ENCODE measurements around the gene SERPINH1. TPM values are rescaled to one million over a fixed set of nuclear protein-coding genes. Genes with fewer than 3 reads are reported as not detected.

SERPINH1 gene
- total RNA-seq, 1 donor from 2014 or later, result 152 TPM

- DNase-seq (no peak), ATAC-seq (no peak)
- Histone ChIP-seq H3K4me3 (no peak overlapping the region), H3K27ac (peak overlapping the region; percentile 47), H3K36me3 (peaks cover 80% of the 10 kb centered on the region), H3K4me1 (peaks cover 31% of the 10 kb centered on the region), H3K27me3 (no peaks in the 10 kb centered on the region), H3K9me3 (no peaks in the 10 kb centered on the region)
- intact Hi-C loops (cut with DNase I), result no loop called here
- TF ChIP-seq CTCF (IDR thresholded peaks at IDR 0.05), result no peak
Observed at GRCh38 chr11:75570559-75571139, 8.6 kb downstream of the SERPINH1 start.

- H3K9me3 ChIP-seq, result no peaks in the 10 kb centered on the region
- no peak for TF ChIP-seq CTCF (IDR thresholded peaks at IDR 0.05)
- peaks cover 70% of the 10 kb centered on the region for H3K36me3 ChIP-seq
- peak; percentile 80 for DNase-seq
- intact Hi-C loops (cut with DNase I), result no loop called here
- peak; percentile 87 for ATAC-seq
- H3K27me3 ChIP-seq, result no peaks in the 10 kb centered on the region
- no peak overlapping the region for H3K27ac ChIP-seq
- H3K4me1 ChIP-seq, result peaks cover 30% of the 10 kb centered on the region
- H3K4me3 ChIP-seq, result no peak overlapping the region
Observed at GRCh38 chr11:75571625-75572024, 9.6 kb downstream of the SERPINH1 start.

GRCh38 chr11:75572744-75573143 is 10.7 kb downstream of the SERPINH1 start:
- Histone ChIP-seq H3K27ac (peak overlapping the region; percentile 17), H3K27me3 (no peaks in the 10 kb centered on the region), H3K4me3 (no peak overlapping the region), H3K9me3 (no peaks in the 10 kb centered on the region), H3K4me1 (peaks cover 28% of the 10 kb centered on the region), H3K36me3 (peaks cover 59% of the 10 kb centered on the region)
- no peak for TF ChIP-seq CTCF (IDR thresholded peaks at IDR 0.05)
- intact Hi-C loops (cut with DNase I), result no loop called here
- ATAC-seq (no peak), DNase-seq (no peak)

- Histone ChIP-seq H3K4me3 (no peak overlapping the region), H3K9me3 (no peaks in the 10 kb centered on the region), H3K4me1 (peaks cover 23% of the 10 kb centered on the region), H3K27me3 (no peaks in the 10 kb centered on the region), H3K27ac (no peak overlapping the region), H3K36me3 (peaks cover 37% of the 10 kb centered on the region)
- ATAC-seq (no peak), DNase-seq (no peak)
- peak; percentile 9 for TF ChIP-seq CTCF (IDR thresholded peaks at IDR 0.05)
- intact Hi-C loops (cut with DNase I), result no loop called here
Observed at GRCh38 chr11:75574698-75575602, 12.9 kb downstream of the SERPINH1 start.

- intact Hi-C loops (cut with DNase I), result no loop called here
- peak overlapping the region; percentile 70 for H3K27ac ChIP-seq
Observed at GRCh38 chr11:75576017-75576416, 14.0 kb downstream of the SERPINH1 start.

More at GRCh38 chr11:75576017-75576416, 14.0 kb downstream of the SERPINH1 start:
- H3K4me1 ChIP-seq, result peaks cover 14% of the 10 kb centered on the region
- DNase-seq (no peak), ATAC-seq (no peak)
- no peak overlapping the region for H3K4me3 ChIP-seq
- H3K27me3 ChIP-seq, result no peaks in the 10 kb centered on the region
- H3K36me3 ChIP-seq, result peaks cover 26% of the 10 kb centered on the region
- no peaks in the 10 kb centered on the region for H3K9me3 ChIP-seq
- no peak for TF ChIP-seq CTCF (IDR thresholded peaks at IDR 0.05)

Measured in upper lobe of right lung (tissue), 1 donor.